Gastroesophageal sphincter (tissue), 4 donors: ENCODE results near the gene RNF223. TPM values are rescaled to one million over a fixed set of nuclear protein-coding genes. Genes with fewer than 3 reads are reported as not detected.

Experiments
- ATAC-seq: fragments of 150-250 bp; one replicate; pipeline ENCODE4 v1.9.1; 2016; ENCODE audit warnings: mild to moderate bottlenecking, moderate library complexity
- H3K27ac ChIP-seq, 4 donors: fragments of 200-600 bp; sonication (generic) in 3 of 4; 1 replicate in 3 of 4; 2 replicates in 1 of 4; pipeline ENCODE4 v1.5.1; 2016 to 2019
- H3K27me3 ChIP-seq: fragments of 200-600 bp; sonication (generic); one replicate; pipeline ENCODE4 v1.5.1; 2019
- H3K36me3 ChIP-seq, 2 donors: fragments of 200-600 bp; sonication (generic); one replicate each; pipeline ENCODE4 v1.5.1; 2019; ENCODE audit warnings: control low read depth in 1 of 2
- H3K4me1 ChIP-seq, 3 donors: fragments of 200-600 bp; sonication (generic); 1 replicate in 2 of 3; 2 replicates in 1 of 3; pipeline ENCODE4 v1.5.1; 2016 to 2019; ENCODE audit warnings: control low read depth in 2 of 3
- H3K4me3 ChIP-seq, 2 donors: fragments of 200-600 bp; sonication (generic); one replicate each; pipeline ENCODE4 v1.5.1; 2019; ENCODE audit warnings: mild to moderate bottlenecking in 1 of 2, moderate library complexity in 1 of 2
- H3K9me3 ChIP-seq, 3 donors: fragments of 200-600 bp; sonication (generic); one replicate each; pipeline ENCODE4 v1.5.1; 2017 to 2019; ENCODE audit warnings: control low read depth in 2 of 3
- EP300 ChIP-seq: sonication (generic); formaldehyde crosslinking; IDR thresholded peaks from one replicate; pipeline ENCODE4 v1.6.1; 2017; ENCODE audit warnings: antibody characterized with exemption, mild to moderate bottlenecking
- POLR2A ChIP-seq, 2 donors: fragments of 450-650 bp; IDR thresholded peaks; one replicate each; pipeline ENCODE4 v1.6.1; 2017; ENCODE audit warnings: antibody characterized with exemption in 2 of 2, mild to moderate bottlenecking in 2 of 2, moderate library complexity in 1 of 2
- POLR2AphosphoS5 ChIP-seq: sonication (generic); formaldehyde crosslinking; IDR thresholded peaks from one replicate; pipeline ENCODE4 v1.6.1; 2017; ENCODE audit warnings: antibody characterized with exemption
- WGBS, 2 donors: methylation state at CpG; one replicate each; pipeline ENCODE4 v1.1.5; 2018; ENCODE audit warnings: low coverage in 1 of 2; 5-methylcytosine and 5-hydroxymethylcytosine counted together
- total RNA-seq, 4 donors: library from RNA; depleted of rRNA; stranded (reverse); fragments of >200 nt; gene quantifications; one replicate each; pipeline ENCODE4 v1.1.0, GENCODE V29; 2016
- TF ChIP-seq, protein P1 (sequence below), 4 experiments: fragments of 200-600 bp in 2 of 4; fragments of 450-650 bp in 2 of 4; sonication (generic) in 1 of 4; IDR thresholded peaks; one replicate each; pipeline ENCODE4 v1.5.1; 2017 to 2019; ENCODE audit warnings: antibody characterized with exemption in 4 of 4, mild to moderate bottlenecking in 2 of 4, moderate library complexity in 2 of 4

Gene RNF223
- total RNA-seq, 4 donors from 2014 or later = 1.1 TPM; not detected in 3

DNA sequence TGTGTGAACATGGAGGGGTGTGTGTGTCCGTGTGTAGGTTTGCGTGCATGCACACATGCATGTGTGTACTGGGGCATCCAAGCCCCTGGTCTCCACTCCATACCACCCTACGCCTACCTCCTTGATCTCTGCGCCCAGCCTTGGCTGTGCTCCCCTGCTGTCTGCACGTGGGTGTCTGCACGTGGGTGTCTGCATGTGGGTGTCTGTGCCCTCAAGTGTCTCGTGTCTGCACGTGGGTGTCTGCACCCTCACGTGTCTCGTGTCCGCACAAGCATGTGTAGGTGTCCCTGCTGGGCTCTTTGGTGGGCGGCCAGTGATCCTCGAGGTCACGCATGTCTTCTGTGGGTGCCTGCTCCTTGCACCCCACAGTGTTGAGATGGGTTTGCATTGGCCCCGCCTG, 21.1 kb downstream of the RNF223 start:
- TF ChIP-seq POLR2A (IDR thresholded peaks at IDR 0.05) (no peak), POLR2AphosphoS5 (no peak), EP300 (no peak)
- TF ChIP-seq, protein P1, sequence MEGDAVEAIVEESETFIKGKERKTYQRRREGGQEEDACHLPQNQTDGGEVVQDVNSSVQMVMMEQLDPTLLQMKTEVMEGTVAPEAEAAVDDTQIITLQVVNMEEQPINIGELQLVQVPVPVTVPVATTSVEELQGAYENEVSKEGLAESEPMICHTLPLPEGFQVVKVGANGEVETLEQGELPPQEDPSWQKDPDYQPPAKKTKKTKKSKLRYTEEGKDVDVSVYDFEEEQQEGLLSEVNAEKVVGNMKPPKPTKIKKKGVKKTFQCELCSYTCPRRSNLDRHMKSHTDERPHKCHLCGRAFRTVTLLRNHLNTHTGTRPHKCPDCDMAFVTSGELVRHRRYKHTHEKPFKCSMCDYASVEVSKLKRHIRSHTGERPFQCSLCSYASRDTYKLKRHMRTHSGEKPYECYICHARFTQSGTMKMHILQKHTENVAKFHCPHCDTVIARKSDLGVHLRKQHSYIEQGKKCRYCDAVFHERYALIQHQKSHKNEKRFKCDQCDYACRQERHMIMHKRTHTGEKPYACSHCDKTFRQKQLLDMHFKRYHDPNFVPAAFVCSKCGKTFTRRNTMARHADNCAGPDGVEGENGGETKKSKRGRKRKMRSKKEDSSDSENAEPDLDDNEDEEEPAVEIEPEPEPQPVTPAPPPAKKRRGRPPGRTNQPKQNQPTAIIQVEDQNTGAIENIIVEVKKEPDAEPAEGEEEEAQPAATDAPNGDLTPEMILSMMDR (IDR thresholded peaks at IDR 0.05) = no peak
- H3K9me3 ChIP-seq = no peaks in the 10 kb centered on the region
- WGBS, 2 donors = 90% methylated on average over 2 of the region's 15 CpGs; no CpG with 5 or more reads in 1 of the 2 donors
- H3K36me3 ChIP-seq = peaks cover 0 to 73% of the 10 kb centered on the region in 2 donors
- no peak for ATAC-seq
- peaks cover 22% of the 10 kb centered on the region for H3K27me3 ChIP-seq
- H3K4me1 ChIP-seq = peaks cover 0 to under 1% (median 0%) of the 10 kb centered on the region in 3 donors
- no peak overlapping the region for H3K27ac ChIP-seq
- no peak overlapping the region for H3K4me3 ChIP-seq

DNA sequence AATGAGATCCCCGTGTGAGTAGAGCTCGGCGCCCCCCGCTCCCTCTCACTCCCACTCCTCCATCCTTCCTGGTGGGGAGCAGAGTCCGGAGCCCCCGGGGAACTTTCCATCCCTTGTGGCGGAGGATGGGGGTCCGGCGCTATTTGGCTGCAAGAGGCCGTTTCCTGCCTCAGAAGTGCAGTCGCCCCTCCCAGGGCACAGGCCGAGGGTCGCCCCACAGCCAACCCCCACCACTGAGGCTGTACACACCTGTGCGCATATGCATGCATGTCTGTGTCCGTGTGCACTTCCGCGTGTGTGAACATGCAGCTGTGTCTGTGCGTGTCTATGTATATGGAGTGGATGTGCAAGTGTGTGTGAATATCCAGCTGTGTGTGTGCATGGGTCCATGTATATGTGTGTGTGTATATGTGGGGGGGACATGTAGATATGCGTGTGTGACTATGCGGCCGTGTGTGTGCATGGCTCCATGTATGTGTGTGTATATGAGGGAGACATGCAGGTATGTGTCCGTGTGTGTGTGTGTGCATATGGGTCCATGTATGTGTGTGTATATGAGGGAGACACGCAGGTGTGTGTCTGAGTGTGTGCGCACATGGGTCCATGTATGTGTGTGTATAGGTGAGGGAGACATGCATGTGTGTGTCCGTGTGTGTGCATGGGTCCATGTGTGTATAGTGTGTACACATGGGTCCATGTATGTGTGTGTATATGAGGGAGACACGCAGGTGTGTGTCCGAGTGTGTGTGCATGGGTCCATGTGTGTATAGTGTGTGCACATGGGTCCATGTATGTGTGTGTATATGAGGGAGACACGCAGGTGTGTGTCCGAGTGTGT, 21.9 kb downstream of the RNF223 start:
- H3K36me3 ChIP-seq = peaks cover 0 to 81% of the 10 kb centered on the region in 2 donors
- 88 to 90% methylated on average over 2 to 17 of the region's 29 CpGs for WGBS, 2 donors
- ATAC-seq = no peak
- no peaks in the 10 kb centered on the region for H3K9me3 ChIP-seq
- H3K4me3 ChIP-seq = no peak overlapping the region
- no peak overlapping the region for H3K27ac ChIP-seq
- TF ChIP-seq POLR2AphosphoS5 (no peak), EP300 (no peak), POLR2A (IDR thresholded peaks at IDR 0.05) (no peak)
- TF ChIP-seq, protein P1 (IDR thresholded peaks at IDR 0.05) = no peak
- peaks cover 14% of the 10 kb centered on the region for H3K27me3 ChIP-seq
- H3K4me1 ChIP-seq = no peaks in the 10 kb centered on the region

DNA sequence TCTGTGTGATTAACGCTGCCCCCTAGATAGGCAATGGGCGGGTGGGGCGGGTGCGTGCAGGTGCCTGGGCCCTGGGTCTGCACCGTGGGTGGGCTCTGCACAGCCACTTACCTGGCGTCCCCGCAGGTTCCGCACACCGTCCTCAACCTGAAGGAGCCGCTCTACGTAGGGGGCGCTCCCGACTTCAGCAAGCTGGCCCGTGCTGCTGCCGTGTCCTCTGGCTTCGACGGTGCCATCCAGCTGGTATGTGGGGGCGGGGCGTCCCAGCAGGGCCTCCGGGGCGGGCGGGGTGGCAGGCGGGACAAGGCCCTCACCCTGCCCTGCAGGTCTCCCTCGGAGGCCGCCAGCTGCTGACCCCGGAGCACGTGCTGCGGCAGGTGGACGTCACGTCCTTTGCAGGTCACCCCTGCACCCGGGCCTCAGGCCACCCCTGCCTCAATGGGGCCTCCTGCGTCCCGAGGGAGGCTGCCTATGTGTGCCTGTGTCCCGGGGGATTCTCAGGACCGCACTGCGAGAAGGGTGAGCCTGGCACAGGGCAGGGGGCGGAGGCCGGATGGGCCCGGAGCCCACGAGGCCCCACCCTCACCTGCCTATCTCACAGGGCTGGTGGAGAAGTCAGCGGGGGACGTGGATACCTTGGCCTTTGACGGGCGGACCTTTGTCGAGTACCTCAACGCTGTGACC, 22.8 kb downstream of the RNF223 start:
- Histone ChIP-seq H3K27ac (no peak overlapping the region), H3K4me1 (no peaks in the 10 kb centered on the region), H3K36me3 (peaks cover 0 to 91% of the 10 kb centered on the region in 2 donors), H3K9me3 (no peaks in the 10 kb centered on the region), H3K4me3 (no peak overlapping the region), H3K27me3 (peaks cover 5% of the 10 kb centered on the region)
- no peak for ATAC-seq
- TF ChIP-seq, protein P1 (IDR thresholded peaks at IDR 0.05) = no peak
- TF ChIP-seq POLR2A (IDR thresholded peaks at IDR 0.05) (no peak), EP300 (no peak)
- WGBS, 2 donors = 91% methylated on average over 6 of the region's 46 CpGs; no CpG with 5 or more reads in 1 of the 2 donors

DNA sequence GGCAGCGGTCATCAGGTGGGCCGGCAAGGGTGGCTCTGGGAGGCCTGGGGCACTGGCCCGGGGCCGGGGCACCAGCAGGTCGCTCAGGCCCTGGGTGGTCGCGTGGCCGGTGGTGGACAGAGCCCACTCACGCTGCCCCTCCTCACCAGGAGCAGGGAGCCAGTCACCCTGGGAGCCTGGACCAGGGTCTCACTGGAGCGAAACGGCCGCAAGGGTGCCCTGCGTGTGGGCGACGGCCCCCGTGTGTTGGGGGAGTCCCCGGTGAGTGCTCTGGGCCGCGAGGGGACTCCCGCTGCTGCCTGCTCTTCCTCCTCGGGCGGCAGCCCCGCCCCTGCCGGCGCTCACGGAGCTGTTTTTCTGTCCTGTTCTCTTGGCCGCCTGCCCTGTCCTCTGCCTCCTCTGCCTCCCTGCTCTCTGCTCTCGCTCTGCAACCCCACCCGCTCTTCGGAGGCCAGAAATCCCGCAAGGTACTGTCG, 23.5 kb downstream of the RNF223 start:
- H3K4me1 ChIP-seq = no peaks in the 10 kb centered on the region
- TF ChIP-seq POLR2A (IDR thresholded peaks at IDR 0.05) (no peak), EP300 (no peak), POLR2AphosphoS5 (no peak)
- TF ChIP-seq, protein P1 (IDR thresholded peaks at IDR 0.05) = no peak
- H3K4me3 ChIP-seq = no peak overlapping the region
- no peaks in the 10 kb centered on the region for H3K27me3 ChIP-seq
- H3K9me3 ChIP-seq = no peaks in the 10 kb centered on the region
- no peak overlapping the region for H3K27ac ChIP-seq
- peaks cover 0 to 97% of the 10 kb centered on the region in 2 donors for H3K36me3 ChIP-seq
- ATAC-seq = no peak
- WGBS, 2 donors = 88 to 100% methylated on average over 3 to 20 of the region's 32 CpGs
